ENCODE results near the gene URB2.

URB2 gene

DNA sequence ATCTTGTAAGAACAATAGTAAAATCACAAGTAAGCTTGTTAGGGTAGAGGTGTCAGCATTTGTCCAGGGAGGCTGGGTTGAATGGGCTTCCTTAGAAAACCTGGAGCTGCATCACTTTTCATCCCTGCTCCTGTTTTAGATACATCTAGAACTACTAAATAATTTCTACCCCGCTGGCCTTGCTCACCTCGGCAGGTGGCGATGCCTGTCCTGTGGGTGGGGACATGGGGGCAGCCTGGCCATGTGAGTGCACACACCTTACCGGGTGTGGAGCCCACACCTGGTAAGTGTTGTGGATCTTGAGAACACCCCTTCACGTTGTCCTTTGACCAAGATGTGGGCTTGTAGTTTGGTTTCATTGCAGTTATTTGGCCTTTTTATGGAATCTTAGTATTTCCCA is 29.7 kb downstream of the URB2 start:
- peaks cover 91% of the 10 kb centered on the region for H3K36me3 ChIP-seq (ENCODE audit: insufficient read depth, low read length)
- no peaks in the 10 kb centered on the region for H3K9me2 ChIP-seq (replicated peaks; ENCODE audit: low read depth, low read length)
- TF ChIP-seq CTCF (conservative IDR thresholded peaks at IDR 0.05; ENCODE audit: low read length) (no peak), EZH2phosphoT487 (IDR thresholded peaks at IDR 0.05; ENCODE audit: borderline replicate concordance) (no peak)
- H2AFZ ChIP-seq (ENCODE audit: low read length): no peak overlapping the region
- no peaks in the 10 kb centered on the region for H3K27me3 ChIP-seq (ENCODE audit: insufficient read depth, low read length, poor library complexity, severe bottlenecking)
- no peaks in the 10 kb centered on the region for H3K4me1 ChIP-seq (ENCODE audit: insufficient read depth, low read length, poor library complexity, severe bottlenecking)
- no peaks in the 10 kb centered on the region for H3F3A ChIP-seq (ENCODE audit: low read depth)
- H3K4me3 ChIP-seq (ENCODE audit: low read length, poor library complexity, severe bottlenecking): no peak overlapping the region
- no peaks in the 10 kb centered on the region for H3K79me2 ChIP-seq (ENCODE audit: insufficient read depth, low read length)
- H3K9ac ChIP-seq (ENCODE audit: low read depth, low read length, poor library complexity, severe bottlenecking): no peak overlapping the region
- no peaks in the 10 kb centered on the region for H4K20me1 ChIP-seq (ENCODE audit: insufficient read depth, low read length, poor library complexity, severe bottlenecking)
- no peaks in the 10 kb centered on the region for H3K9me3 ChIP-seq (ENCODE audit: insufficient read depth, low read depth, low read length)
- no peak overlapping the region for H3K4me2 ChIP-seq (ENCODE audit: low read depth, low read length, poor library complexity, severe bottlenecking)

GRCh38 chr1:229657993-229658755 is 32.1 kb downstream of the URB2 start:
- no peak overlapping the region for H2AFZ ChIP-seq (ENCODE audit: low read length)
- H3K27me3 ChIP-seq (ENCODE audit: insufficient read depth, low read length, poor library complexity, severe bottlenecking): no peaks in the 10 kb centered on the region
- H3K4me2 ChIP-seq (ENCODE audit: low read depth, low read length, poor library complexity, severe bottlenecking): no peak overlapping the region

DNA sequence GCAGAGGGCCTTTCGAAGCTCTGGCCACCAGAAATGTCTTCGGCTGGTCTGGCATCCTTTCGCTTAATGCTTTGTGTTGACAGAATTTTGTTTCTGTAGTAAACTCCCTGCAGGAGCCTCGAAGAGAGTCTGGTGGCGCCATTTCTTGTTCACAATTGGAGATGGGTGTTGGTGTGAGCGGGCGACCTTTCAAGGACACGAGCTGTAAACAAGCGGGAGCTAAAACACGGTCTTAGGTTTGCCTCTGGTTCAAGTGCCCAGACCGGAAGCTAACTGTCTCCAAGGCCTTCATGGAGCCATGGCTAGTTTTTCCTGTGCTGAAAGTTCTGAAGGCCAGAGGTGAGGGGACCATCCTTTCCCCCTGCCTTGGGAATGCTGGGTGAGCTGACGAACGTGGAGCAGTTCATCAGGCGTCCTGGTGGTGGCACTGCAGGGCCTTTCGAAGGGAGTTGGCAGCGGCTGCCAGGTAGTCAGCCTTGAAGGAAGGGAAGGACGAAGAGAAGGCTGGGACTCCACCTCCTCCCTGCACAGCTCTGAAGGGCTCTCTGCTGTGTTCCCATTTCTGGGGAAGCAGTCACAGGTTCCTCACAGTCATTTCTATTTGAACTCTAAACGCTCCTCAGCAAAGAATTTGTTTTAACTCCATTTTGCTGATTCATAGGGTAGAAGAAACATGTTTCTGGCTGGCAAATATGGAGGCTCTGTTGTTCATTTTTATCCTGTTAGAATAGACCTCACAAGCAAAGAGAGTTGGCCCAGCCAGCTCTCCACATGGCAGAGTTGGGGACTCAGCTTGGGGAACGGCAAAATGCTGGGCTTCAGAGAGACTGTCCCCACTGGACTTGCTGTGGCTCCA is 35.2 kb downstream of the URB2 start:
- Histone ChIP-seq H4K20me1 (ENCODE audit: insufficient read depth, low read length, poor library complexity, severe bottlenecking) (no peaks in the 10 kb centered on the region), H3K4me1 (ENCODE audit: insufficient read depth, low read length, poor library complexity, severe bottlenecking) (no peaks in the 10 kb centered on the region), H2AFZ (ENCODE audit: low read length) (no peak overlapping the region), H3K79me2 (ENCODE audit: insufficient read depth, low read length) (no peaks in the 10 kb centered on the region), H3K27me3 (ENCODE audit: insufficient read depth, low read length, poor library complexity, severe bottlenecking) (no peaks in the 10 kb centered on the region), H3K36me3 (ENCODE audit: insufficient read depth, low read length) (peaks cover 51% of the 10 kb centered on the region), H3K4me3 (ENCODE audit: low read length, poor library complexity, severe bottlenecking) (no peak overlapping the region), H3K4me2 (ENCODE audit: low read depth, low read length, poor library complexity, severe bottlenecking) (no peak overlapping the region), H3K9ac (ENCODE audit: low read depth, low read length, poor library complexity, severe bottlenecking) (no peak overlapping the region), H3F3A (ENCODE audit: low read depth) (no peaks in the 10 kb centered on the region), H3K9me3 (ENCODE audit: insufficient read depth, low read depth, low read length) (no peaks in the 10 kb centered on the region), H3K9me2 (replicated peaks; ENCODE audit: low read depth, low read length) (no peaks in the 10 kb centered on the region)
- TF ChIP-seq CTCF (conservative IDR thresholded peaks at IDR 0.05; ENCODE audit: low read length) (peak; percentile 92), EZH2phosphoT487 (IDR thresholded peaks at IDR 0.05; ENCODE audit: borderline replicate concordance) (no peak)

More at GRCh38 chr1:229657993-229658755, 32.1 kb downstream of the URB2 start:
- H3K9me2 ChIP-seq (replicated peaks; ENCODE audit: low read depth, low read length): no peaks in the 10 kb centered on the region
- no peak for TF ChIP-seq CTCF (conservative IDR thresholded peaks at IDR 0.05; ENCODE audit: low read length)
- no peak for TF ChIP-seq EZH2phosphoT487 (IDR thresholded peaks at IDR 0.05; ENCODE audit: borderline replicate concordance)
- H3K9me3 ChIP-seq (ENCODE audit: insufficient read depth, low read depth, low read length): no peaks in the 10 kb centered on the region
- no peak overlapping the region for H3K9ac ChIP-seq (ENCODE audit: low read depth, low read length, poor library complexity, severe bottlenecking)
- peaks cover 80% of the 10 kb centered on the region for H3K36me3 ChIP-seq (ENCODE audit: insufficient read depth, low read length)
- no peaks in the 10 kb centered on the region for H3F3A ChIP-seq (ENCODE audit: low read depth)
- no peaks in the 10 kb centered on the region for H3K4me1 ChIP-seq (ENCODE audit: insufficient read depth, low read length, poor library complexity, severe bottlenecking)
- no peaks in the 10 kb centered on the region for H3K79me2 ChIP-seq (ENCODE audit: insufficient read depth, low read length)
- no peaks in the 10 kb centered on the region for H4K20me1 ChIP-seq (ENCODE audit: insufficient read depth, low read length, poor library complexity, severe bottlenecking)
- H3K4me3 ChIP-seq (ENCODE audit: low read length, poor library complexity, severe bottlenecking): no peak overlapping the region

Data from Loucy (cell line).